ENCODE results near the gene KIAA1210. TPM values are rescaled to one million over a fixed set of nuclear protein-coding genes. Genes with fewer than 3 reads are reported as not detected.

The KIAA1210 gene
- total and polyA plus RNA-seq, 2 of the 13 experiments (the other 11 are each of a cell fraction or from before 2014, with no cell fraction given) = not detected

DNA sequence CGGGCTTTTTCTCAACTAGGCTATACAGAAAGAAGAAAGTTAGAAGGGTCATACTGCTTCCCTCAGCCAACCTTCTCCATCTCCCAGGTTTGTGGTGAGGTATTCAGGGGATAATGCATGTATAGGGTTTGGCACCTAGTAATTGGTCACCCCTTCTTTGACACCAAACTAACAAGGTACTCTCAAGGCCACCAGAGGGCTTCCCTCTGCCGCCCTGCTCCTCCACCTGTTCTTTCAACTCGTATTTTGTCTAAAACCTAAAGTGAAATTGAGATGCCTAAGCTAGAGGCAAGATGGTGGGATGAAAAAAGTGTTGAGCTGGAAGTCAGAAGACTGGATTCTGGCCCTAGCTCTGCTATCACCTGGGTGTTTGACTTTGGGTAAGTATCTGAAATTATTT, 32.8 kb downstream of the KIAA1210 start:
- Histone ChIP-seq H4K20me1 (ENCODE audit: insufficient read depth, low read length) (no peaks in the 10 kb centered on the region), H3K36me3 (replicated peaks in 1 of 2; ENCODE audit: control insufficient read depth in 1 of 2, insufficient read depth in 2 of 2, low read length in 2 of 2) (no peaks in the 10 kb centered on the region), H3K79me2 (ENCODE audit: insufficient read depth, low read length) (no peaks in the 10 kb centered on the region), H2AFZ (ENCODE audit: low read length) (no peak overlapping the region), H3K27ac (ENCODE audit: extremely low read length, insufficient read depth, low read length) (no peak overlapping the region), H3K4me1 (ENCODE audit: insufficient read depth, low read length) (no peaks in the 10 kb centered on the region), H3K27me3 (ENCODE audit: control insufficient read depth in 1 of 2, insufficient read depth in 2 of 2, low read length in 2 of 2) (no peaks in the 10 kb centered on the region), H3K9ac (ENCODE audit: insufficient read depth, low read depth, low read length) (no peak overlapping the region), H3K4me2 (ENCODE audit: low read depth, low read length) (no peak overlapping the region), H3K4me3 (replicated peaks in 1 of 3; ENCODE audit: insufficient read depth in 1 of 3, low read depth in 2 of 3, low read length in 3 of 3) (no peak overlapping the region), H3K9me3 (ENCODE audit: low read length) (no peaks in the 10 kb centered on the region)
- ATAC-seq = no peak
- ChIA-PET CTCF (ENCODE audit: low intra/inter-chr PET ratio, low total read pairs) (no interaction called here), POLR2A (no interaction called here)
- FAIRE-seq = no peak
- no peak for DNase-seq (ENCODE audit: low spot score)
- BruUV-seq (replicated peaks) = no TSS peak
- WGBS (ENCODE audit: low lambda C conversion rate) = 0% methylated on average over 2 of the region's 3 CpGs
- TF ChIP-seq SIX4 (CRISPR knock-in tag; IDR thresholded peaks at IDR 0.05) (no peak), ZBTB38 (CRISPR knock-in tag; IDR thresholded peaks at IDR 0.05) (no peak), ZNF7 (CRISPR knock-in tag; IDR thresholded peaks at IDR 0.05) (no peak), PITX1 (CRISPR knock-in tag; IDR thresholded peaks at IDR 0.05) (no peak), TOE1 (CRISPR knock-in tag; IDR thresholded peaks at IDR 0.05) (no peak), ESRRA (CRISPR knock-in tag; IDR thresholded peaks at IDR 0.05; ENCODE audit: low read depth) (no peak), NFYC (CRISPR knock-in tag; IDR thresholded peaks at IDR 0.05) (no peak), ZFP36L1 (CRISPR knock-in tag; IDR thresholded peaks at IDR 0.05) (no peak), ZNF556 (CRISPR knock-in tag; IDR thresholded peaks at IDR 0.05; ENCODE audit: borderline replicate concordance) (no peak), ARNTL (CRISPR knock-in tag; IDR thresholded peaks at IDR 0.05) (no peak), GABPB1 (CRISPR knock-in tag; IDR thresholded peaks at IDR 0.05) (no peak)
- TF ChIP-seq, protein P1, sequence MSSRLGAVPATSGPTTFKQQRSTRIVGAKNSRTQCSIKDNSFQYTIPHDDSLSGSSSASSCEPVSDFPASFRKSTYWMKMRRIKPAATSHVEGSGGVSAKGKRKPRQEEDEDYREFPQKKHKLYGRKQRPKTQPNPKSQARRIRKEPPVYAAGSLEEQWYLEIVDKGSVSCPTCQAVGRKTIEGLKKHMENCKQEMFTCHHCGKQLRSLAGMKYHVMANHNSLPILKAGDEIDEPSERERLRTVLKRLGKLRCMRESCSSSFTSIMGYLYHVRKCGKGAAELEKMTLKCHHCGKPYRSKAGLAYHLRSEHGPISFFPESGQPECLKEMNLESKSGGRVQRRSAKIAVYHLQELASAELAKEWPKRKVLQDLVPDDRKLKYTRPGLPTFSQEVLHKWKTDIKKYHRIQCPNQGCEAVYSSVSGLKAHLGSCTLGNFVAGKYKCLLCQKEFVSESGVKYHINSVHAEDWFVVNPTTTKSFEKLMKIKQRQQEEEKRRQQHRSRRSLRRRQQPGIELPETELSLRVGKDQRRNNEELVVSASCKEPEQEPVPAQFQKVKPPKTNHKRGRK (CRISPR knock-in tag; IDR thresholded peaks at IDR 0.05) = no peak
- TF ChIP-seq, protein P2, sequence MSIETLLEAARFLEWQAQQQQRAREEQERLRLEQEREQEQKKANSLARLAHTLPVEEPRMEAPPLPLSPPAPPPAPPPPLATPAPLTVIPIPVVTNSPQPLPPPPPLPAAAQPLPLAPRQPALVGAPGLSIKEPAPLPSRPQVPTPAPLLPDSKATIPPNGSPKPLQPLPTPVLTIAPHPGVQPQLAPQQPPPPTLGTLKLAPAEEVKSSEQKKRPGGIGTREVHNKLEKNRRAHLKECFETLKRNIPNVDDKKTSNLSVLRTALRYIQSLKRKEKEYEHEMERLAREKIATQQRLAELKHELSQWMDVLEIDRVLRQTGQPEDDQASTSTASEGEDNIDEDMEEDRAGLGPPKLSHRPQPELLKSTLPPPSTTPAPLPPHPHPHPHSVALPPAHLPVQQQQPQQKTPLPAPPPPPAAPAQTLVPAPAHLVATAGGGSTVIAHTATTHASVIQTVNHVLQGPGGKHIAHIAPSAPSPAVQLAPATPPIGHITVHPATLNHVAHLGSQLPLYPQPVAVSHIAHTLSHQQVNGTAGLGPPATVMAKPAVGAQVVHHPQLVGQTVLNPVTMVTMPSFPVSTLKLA (IDR thresholded peaks at IDR 0.05) = no peak
- in situ Hi-C loops (cut with HindIII; ENCODE audit: extremely low pct_ligation_motif_present, low pct_unique_long_range_greater_than_20kb) = no loop called here
- intact Hi-C loops (cut with micrococcal nuclease; ENCODE audit: unreplicated experiment) = no loop called here
